GM21619 (cell line): ENCODE data around the gene SUMO3.

Source experiments
- ATAC-seq: cut with Tn5 transposase; IDR thresholded peaks from one replicate; pipeline ENCODE4 v1.9.1; 2021; ENCODE audit not compliant: unreplicated experiment

Gene SUMO3

GRCh38 chr21:44762221-44763049, 55.4 kb downstream of the SUMO3 start:
- no peak for ATAC-seq

- ATAC-seq, result no peak
Measured at GRCh38 chr21:44761747-44762208, 56.1 kb downstream of the SUMO3 start.

GRCh38 chr21:44761011-44761729, 56.7 kb downstream of the SUMO3 start:
- ATAC-seq, result no peak

GRCh38 chr21:44760376-44760775, 57.5 kb downstream of the SUMO3 start:
- no peak for ATAC-seq

GRCh38 chr21:44759628-44760285, 58.1 kb downstream of the SUMO3 start:
- ATAC-seq, result no peak

GRCh38 chr21:44758781-44759627, 58.9 kb downstream of the SUMO3 start:
- no peak for ATAC-seq

- ATAC-seq, result no peak
Measured at GRCh38 chr21:44758141-44758561, 59.7 kb downstream of the SUMO3 start.

GRCh38 chr21:44757731-44758130, 60.1 kb downstream of the SUMO3 start:
- ATAC-seq, result no peak

- no peak for ATAC-seq
Measured at GRCh38 chr21:44756423-44757185, 61.3 kb downstream of the SUMO3 start.
